Endothelial cell of umbilical vein (primary cell): ENCODE data around the gene SEMA3A.

Source experiments
- EZH2 ChIP-seq: IDR thresholded peaks from 2 replicates; pipeline ENCODE4 v1.6.1; 2012; ENCODE audit warnings: borderline replicate concordance, low read depth, mild to moderate bottlenecking, moderate library complexity, low read length, inconsistent platforms; ENCODE audit not compliant: severe bottlenecking
- POLR2A ChIP-seq: IDR thresholded peaks from 2 replicates; pipeline ENCODE4 v1.6.1; 2012; ENCODE audit warnings: low read depth, mild to moderate bottlenecking, control low read depth, low read length
- TF ChIP-seq, protein P1 (sequence below), 2 donors: IDR thresholded peaks; 1 replicate in 1 of 2; 2 replicates in 1 of 2; pipeline ENCODE4 v1.5.1; 2011; ENCODE audit warnings: low read length in 2 of 2, mild to moderate bottlenecking in 2 of 2, moderate library complexity in 2 of 2, control low read depth in 1 of 2, inconsistent platforms in 1 of 2, low read depth in 1 of 2; ENCODE audit not compliant: insufficient read depth in 1 of 2; ENCODE audit errors: extremely low read depth in 1 of 2

DNA sequence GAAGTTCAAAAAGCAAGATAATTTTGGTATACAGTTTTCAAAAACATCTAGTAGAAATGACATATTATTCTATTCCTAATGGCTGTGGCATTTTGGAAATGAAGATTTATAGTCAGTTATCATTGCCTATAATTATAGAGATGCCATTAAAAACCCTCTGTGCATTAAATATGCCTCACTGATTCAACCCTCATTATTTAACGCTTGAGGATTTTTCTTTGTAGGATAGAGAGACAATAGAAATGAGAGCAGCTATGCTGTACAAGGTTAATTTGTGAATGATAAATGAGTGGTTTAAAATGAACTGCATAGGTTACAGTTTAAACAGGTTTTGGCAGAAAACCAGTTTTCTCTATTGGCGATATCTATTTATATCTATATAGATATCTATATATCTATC is 32.2 kb upstream of the SEMA3A start:
- TF ChIP-seq, protein P1, sequence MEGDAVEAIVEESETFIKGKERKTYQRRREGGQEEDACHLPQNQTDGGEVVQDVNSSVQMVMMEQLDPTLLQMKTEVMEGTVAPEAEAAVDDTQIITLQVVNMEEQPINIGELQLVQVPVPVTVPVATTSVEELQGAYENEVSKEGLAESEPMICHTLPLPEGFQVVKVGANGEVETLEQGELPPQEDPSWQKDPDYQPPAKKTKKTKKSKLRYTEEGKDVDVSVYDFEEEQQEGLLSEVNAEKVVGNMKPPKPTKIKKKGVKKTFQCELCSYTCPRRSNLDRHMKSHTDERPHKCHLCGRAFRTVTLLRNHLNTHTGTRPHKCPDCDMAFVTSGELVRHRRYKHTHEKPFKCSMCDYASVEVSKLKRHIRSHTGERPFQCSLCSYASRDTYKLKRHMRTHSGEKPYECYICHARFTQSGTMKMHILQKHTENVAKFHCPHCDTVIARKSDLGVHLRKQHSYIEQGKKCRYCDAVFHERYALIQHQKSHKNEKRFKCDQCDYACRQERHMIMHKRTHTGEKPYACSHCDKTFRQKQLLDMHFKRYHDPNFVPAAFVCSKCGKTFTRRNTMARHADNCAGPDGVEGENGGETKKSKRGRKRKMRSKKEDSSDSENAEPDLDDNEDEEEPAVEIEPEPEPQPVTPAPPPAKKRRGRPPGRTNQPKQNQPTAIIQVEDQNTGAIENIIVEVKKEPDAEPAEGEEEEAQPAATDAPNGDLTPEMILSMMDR (IDR thresholded peaks at IDR 0.05; ENCODE audit: extremely low read depth in 1 of 2, insufficient read depth in 1 of 2, low read depth in 1 of 2, low read length in 2 of 2): no peak
- TF ChIP-seq EZH2 (no peak), POLR2A (no peak)
